Stimulated activated CD8-positive, alpha-beta memory T cell treated with anti-CD3 and anti-CD28 coated beads, Interleukin-15, amount 100 ng/mL, for 1 hour (primary cell): ENCODE measurements around the gene KCTD13.
"Not testable (repeated sequence)": the region's sequence is repeated elsewhere in the genome, so short reads cannot be mapped to it uniquely, and the experiment has no call there.

Experiments used
- DNase-seq: peaks from one replicate; pipeline ENCODE4 v3.0.0-alpha.2; 2020; ENCODE audit warnings: low read depth

The KCTD13 gene

GRCh38 chr16:29877266-29877961 is 48.6 kb downstream of the KCTD13 start:
- DNase-seq = no peak

- DNase-seq = no peak
Measured at GRCh38 chr16:29876594-29877249, 49.3 kb downstream of the KCTD13 start.

- no peak for DNase-seq
Measured at GRCh38 chr16:29876217-29876593, 49.8 kb downstream of the KCTD13 start.

GRCh38 chr16:29875206-29875605 is 50.8 kb downstream of the KCTD13 start:
- no peak for DNase-seq

- DNase-seq = no peak
Measured at GRCh38 chr16:29873319-29873718, 52.7 kb downstream of the KCTD13 start.

GRCh38 chr16:29871822-29872546 is 54.0 kb downstream of the KCTD13 start:
- DNase-seq = no peak

- not testable (repeated sequence) for DNase-seq
Measured at GRCh38 chr16:29869067-29869466, 57.0 kb downstream of the KCTD13 start.

GRCh38 chr16:29868396-29869009 is 57.5 kb downstream of the KCTD13 start:
- no peak for DNase-seq

GRCh38 chr16:29864205-29864604 is 61.8 kb downstream of the KCTD13 start:
- DNase-seq = no peak

GRCh38 chr16:29863669-29863984 is 62.4 kb downstream of the KCTD13 start:
- DNase-seq = no peak

GRCh38 chr16:29862884-29863668 is 63.0 kb downstream of the KCTD13 start, which contains the start of gene CDIPT:
Gene CDIPT, minus strand, starts transcription at chr16:29863226. Its CDS starts 369 bp downstream, at chr16:29862857.
- DNase-seq = peak; percentile 85

GRCh38 chr16:29862383-29862883 is 63.6 kb downstream of the KCTD13 start:
- DNase-seq = no peak

GRCh38 chr16:29860218-29860617 is 65.8 kb downstream of the KCTD13 start:
- no peak for DNase-seq

- no peak for DNase-seq
Measured at GRCh38 chr16:29858974-29859373, 67.1 kb downstream of the KCTD13 start.

GRCh38 chr16:29858149-29858849 is 67.7 kb downstream of the KCTD13 start:
- DNase-seq = no peak

GRCh38 chr16:29857133-29857760 is 68.8 kb downstream of the KCTD13 start:
- no peak for DNase-seq
